ENCODE results near the gene SPOCK2.

- TF ChIP-seq CTCF (IDR thresholded peaks at IDR 0.05 in 2 of 3, conservative IDR thresholded peaks at IDR 0.05 in 1 of 3; ENCODE audit: borderline replicate concordance in 1 of 3, insufficient read depth in 1 of 3, low read depth in 2 of 3, low read length in 2 of 3) (no peak), POLR2AphosphoS5 (IDR thresholded peaks at IDR 0.05; ENCODE audit: low read depth, low read length) (no peak), CBX3 (IDR thresholded peaks at IDR 0.05; ENCODE audit: low read depth) (no peak), MAX (IDR thresholded peaks at IDR 0.05) (no peak), CEBPB (IDR thresholded peaks at IDR 0.05; ENCODE audit: low read depth) (no peak), POLR2A (IDR thresholded peaks at IDR 0.05; ENCODE audit: borderline replicate concordance, extremely low read depth, insufficient read depth, insufficient read length) (no peak), JUND (IDR thresholded peaks at IDR 0.05) (no peak), EZH2 (IDR thresholded peaks at IDR 0.05) (no peak), EGR1 (IDR thresholded peaks at IDR 0.05; ENCODE audit: low read depth) (no peak), REST (IDR thresholded peaks at IDR 0.05; ENCODE audit: low read depth) (no peak), SP1 (IDR thresholded peaks at IDR 0.05; ENCODE audit: low read depth) (no peak), YY1 (IDR thresholded peaks at IDR 0.05; ENCODE audit: extremely low read depth, insufficient replicate concordance, low read depth, low read length) (no peak)
Measured at GRCh38 chr10:72079356-72079755, 9.0 kb downstream of the SPOCK2 start.
